BLaER1 (cell line): ENCODE measurements around the gene MTHFD1.

ENCODE experiments used
- H3K27ac ChIP-seq: shearing (Covaris generic); formaldehyde crosslinking; 2 replicates; pipeline ENCODE4 v1.8.1; 2022
- H3K27me3 ChIP-seq: shearing (Covaris generic); formaldehyde crosslinking; 2 replicates; pipeline ENCODE4 v1.8.1; 2022
- H3K36me3 ChIP-seq: shearing (Covaris generic); formaldehyde crosslinking; 2 replicates; pipeline ENCODE4 v1.8.1; 2022
- H3K4me1 ChIP-seq: shearing (Covaris generic); formaldehyde crosslinking; 2 replicates; pipeline ENCODE4 v1.8.1; 2022
- H3K4me2 ChIP-seq: shearing (Covaris generic); formaldehyde crosslinking; 2 replicates; pipeline ENCODE4 v1.8.1; 2022
- H3K4me3 ChIP-seq: shearing (Covaris generic); formaldehyde crosslinking; 2 replicates; pipeline ENCODE4 v1.8.1; 2022
- H3K9ac ChIP-seq: shearing (Covaris generic); formaldehyde crosslinking; 2 replicates; pipeline ENCODE4 v1.8.1; 2022
- H3K9me3 ChIP-seq: shearing (Covaris generic); formaldehyde crosslinking; 2 replicates; pipeline ENCODE4 v1.8.1; 2022
- H4K20me1 ChIP-seq: shearing (Covaris generic); formaldehyde crosslinking; 2 replicates; pipeline ENCODE4 v1.8.1; 2022
- Cebpa-rat ChIP-seq: shearing (Covaris generic); IDR thresholded peaks from 2 replicates; pipeline ENCODE4 v1.8.1; 2022

Gene MTHFD1

DNA sequence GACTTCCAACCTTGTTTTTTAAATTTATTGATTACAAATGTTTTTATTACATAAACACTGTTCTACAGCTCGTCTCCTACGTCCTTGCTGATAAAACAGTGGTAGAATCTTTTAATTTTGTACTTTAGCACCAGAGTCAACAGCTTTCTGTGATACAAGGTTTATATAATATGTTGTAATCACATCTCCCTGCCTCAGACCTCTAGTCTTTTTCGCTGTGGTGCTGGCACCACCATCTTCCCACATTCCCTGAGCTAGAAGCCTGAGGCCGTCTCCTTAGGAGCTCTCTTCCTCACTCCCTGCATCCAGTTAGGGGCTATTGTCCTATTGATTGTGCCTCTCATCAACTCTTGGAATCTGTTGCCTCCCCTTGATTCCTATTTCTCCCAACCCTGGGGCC lies 17.1 kb downstream of the MTHFD1 start:
- Histone ChIP-seq H3K9me3 (no peaks in the 10 kb centered on the region), H3K27me3 (no peaks in the 10 kb centered on the region), H3K4me2 (no peak overlapping the region), H3K36me3 (peaks cover 83% of the 10 kb centered on the region), H4K20me1 (peaks cover 24% of the 10 kb centered on the region), H3K27ac (no peak overlapping the region), H3K4me3 (no peak overlapping the region), H3K4me1 (no peaks in the 10 kb centered on the region), H3K9ac (no peak overlapping the region)
- no peak for TF ChIP-seq Cebpa-rat

DNA sequence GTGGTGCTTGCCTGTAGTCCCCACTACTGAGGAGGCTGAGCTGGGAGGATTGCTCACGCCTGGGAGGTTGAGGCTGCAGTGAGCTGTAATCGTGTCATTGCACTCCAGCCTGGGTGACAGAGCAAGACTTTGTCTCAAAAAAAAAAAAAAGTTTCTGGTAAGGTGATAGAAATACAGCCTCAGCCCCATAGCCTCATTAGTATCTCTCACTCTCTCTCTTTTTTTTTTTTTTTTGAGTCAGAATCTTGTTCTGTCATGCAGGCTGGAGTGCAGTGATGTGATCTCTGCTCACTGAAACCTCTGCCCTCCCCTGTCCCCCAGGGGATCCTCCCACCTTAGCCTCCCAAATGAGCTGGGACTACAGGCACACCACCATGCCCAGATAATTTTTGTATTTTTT lies 19.2 kb downstream of the MTHFD1 start:
- Histone ChIP-seq H3K9ac (no peak overlapping the region), H3K27me3 (no peaks in the 10 kb centered on the region), H3K4me2 (no peak overlapping the region), H3K9me3 (no peaks in the 10 kb centered on the region), H3K4me1 (no peaks in the 10 kb centered on the region), H4K20me1 (peaks cover 29% of the 10 kb centered on the region), H3K4me3 (no peak overlapping the region), H3K36me3 (peaks cover 87% of the 10 kb centered on the region), H3K27ac (no peak overlapping the region)
- no peak for TF ChIP-seq Cebpa-rat

DNA sequence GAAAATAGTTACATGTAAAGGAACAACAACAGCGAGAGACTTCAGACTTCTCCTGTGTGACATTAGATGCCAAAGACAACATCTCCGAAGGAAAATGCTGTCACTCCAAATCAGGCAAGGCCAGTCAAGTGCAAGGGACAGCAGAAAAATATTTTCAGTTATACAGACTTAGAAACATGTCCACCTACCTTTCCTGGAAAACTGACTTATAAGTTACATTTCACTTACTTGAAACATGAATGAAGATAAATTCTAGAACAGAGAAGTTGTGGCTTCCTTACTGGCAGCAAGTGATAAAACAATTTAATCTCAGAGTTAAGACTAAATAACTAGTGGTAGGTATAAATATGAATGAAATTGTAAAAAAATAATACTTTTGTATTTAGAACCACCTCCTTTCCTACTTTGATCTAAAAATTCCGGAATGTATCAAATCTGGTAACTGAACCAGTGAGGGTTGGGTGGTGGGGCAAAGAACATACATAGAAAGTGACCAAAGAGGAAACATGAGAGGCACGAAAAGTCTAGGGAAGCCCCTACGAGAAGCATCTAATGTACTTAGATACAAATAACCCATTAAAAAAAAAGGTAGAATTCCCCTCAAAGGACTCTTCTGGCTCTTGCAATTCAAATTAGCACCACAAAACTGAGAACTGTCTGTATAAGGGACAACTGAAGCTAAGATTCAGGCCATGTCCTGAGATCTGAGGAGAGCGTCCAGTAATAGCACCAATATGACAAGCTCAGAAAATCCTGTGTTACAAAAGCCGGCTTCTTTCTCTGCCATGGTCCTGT lies 21.2 kb downstream of the MTHFD1 start:
- no peak overlapping the region for H3K4me3 ChIP-seq
- no peaks in the 10 kb centered on the region for H3K9me3 ChIP-seq
- TF ChIP-seq Cebpa-rat, result no peak
- H4K20me1 ChIP-seq, result peaks cover 29% of the 10 kb centered on the region
- H3K4me1 ChIP-seq, result no peaks in the 10 kb centered on the region
- no peak overlapping the region for H3K4me2 ChIP-seq
- no peak overlapping the region for H3K27ac ChIP-seq
- no peaks in the 10 kb centered on the region for H3K27me3 ChIP-seq
- peaks cover 87% of the 10 kb centered on the region for H3K36me3 ChIP-seq
- no peak overlapping the region for H3K9ac ChIP-seq

DNA sequence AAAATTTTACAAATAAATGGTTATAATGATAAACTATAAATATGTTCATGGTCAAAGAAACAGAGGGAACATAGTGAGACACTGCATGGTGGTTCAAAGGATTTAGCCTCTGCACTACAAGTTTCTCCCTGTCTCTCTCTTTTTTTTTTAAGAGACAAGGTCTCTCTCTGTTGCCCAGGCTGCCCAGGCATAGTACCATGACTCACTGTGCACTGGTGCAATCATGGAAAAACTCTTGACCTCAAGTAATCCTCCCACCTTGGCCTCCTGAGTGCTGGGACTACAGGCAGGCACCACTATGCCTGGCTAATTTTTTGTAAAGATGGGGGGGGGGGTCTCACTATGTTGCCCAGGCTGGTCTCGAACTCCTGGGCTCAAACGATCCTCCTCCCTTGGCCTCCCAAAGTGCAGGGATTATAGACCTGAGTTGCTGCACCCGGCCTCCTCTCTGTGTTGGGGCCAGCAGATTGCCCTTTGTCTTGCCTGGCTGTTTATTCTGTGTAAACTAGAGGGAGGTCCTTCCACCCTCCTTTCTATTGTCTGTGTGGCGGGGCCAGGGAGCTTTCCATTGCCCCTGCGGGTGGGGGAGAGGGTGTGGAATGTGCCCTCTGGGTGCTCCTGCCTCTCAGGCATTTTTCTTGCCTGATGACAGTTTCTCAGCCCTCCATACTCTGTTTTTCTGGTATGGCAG lies 22.1 kb downstream of the MTHFD1 start:
- TF ChIP-seq Cebpa-rat, result no peak
- Histone ChIP-seq H3K27ac (no peak overlapping the region), H3K9ac (no peak overlapping the region), H3K4me1 (no peaks in the 10 kb centered on the region), H3K4me3 (no peak overlapping the region), H3K27me3 (no peaks in the 10 kb centered on the region), H3K9me3 (no peaks in the 10 kb centered on the region), H3K4me2 (no peak overlapping the region), H4K20me1 (peaks cover 28% of the 10 kb centered on the region), H3K36me3 (peaks cover 87% of the 10 kb centered on the region)

DNA sequence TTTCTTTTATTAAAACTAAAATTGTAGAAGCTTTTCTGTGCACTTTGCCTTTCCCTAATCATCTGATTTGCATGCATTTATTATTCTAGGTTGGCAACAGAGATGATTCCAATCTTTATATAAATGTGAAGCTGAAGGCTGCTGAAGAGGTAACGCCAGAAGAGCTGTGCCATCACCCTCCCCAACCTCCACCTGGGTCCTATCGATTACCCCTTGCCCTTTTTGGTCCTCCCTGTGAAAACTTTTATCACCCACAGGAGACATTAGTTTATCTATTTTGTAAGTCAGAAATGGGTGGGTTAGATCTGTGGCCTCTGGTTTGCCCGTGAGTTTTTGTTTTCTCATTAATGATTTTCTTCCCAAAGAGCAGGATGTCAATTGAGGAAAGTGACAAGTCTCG lies 22.8 kb downstream of the MTHFD1 start:
- Histone ChIP-seq H3K4me3 (no peak overlapping the region), H3K36me3 (peaks cover 87% of the 10 kb centered on the region), H3K9ac (no peak overlapping the region), H3K4me2 (no peak overlapping the region), H3K27ac (no peak overlapping the region), H3K27me3 (no peaks in the 10 kb centered on the region), H3K4me1 (no peaks in the 10 kb centered on the region), H4K20me1 (peaks cover 24% of the 10 kb centered on the region), H3K9me3 (no peaks in the 10 kb centered on the region)
- no peak for TF ChIP-seq Cebpa-rat

DNA sequence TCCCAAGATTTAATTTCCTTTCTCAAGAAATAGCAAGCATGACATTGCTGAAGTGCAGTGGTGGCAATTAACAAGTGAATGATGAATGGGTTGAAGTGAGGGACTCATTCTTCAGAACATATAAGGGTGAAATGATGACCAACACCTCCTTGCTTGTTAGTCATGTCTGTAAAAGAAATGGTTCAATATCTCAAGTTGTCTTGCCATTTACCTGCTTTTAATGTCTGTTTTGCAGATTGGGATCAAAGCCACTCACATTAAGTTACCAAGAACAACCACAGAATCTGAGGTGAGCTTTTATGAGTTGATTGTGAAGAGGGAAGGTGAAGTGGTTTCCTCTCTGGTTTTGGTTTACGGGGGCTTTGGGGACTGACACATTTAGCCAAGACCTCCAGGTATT lies 24.1 kb downstream of the MTHFD1 start:
- no peaks in the 10 kb centered on the region for H3K9me3 ChIP-seq
- H3K9ac ChIP-seq, result no peak overlapping the region
- H3K27ac ChIP-seq, result no peak overlapping the region
- H4K20me1 ChIP-seq, result peaks cover 24% of the 10 kb centered on the region
- H3K36me3 ChIP-seq, result peaks cover 89% of the 10 kb centered on the region
- no peaks in the 10 kb centered on the region for H3K4me1 ChIP-seq
- no peak overlapping the region for H3K4me3 ChIP-seq
- no peak overlapping the region for H3K4me2 ChIP-seq
- H3K27me3 ChIP-seq, result no peaks in the 10 kb centered on the region
- no peak for TF ChIP-seq Cebpa-rat

DNA sequence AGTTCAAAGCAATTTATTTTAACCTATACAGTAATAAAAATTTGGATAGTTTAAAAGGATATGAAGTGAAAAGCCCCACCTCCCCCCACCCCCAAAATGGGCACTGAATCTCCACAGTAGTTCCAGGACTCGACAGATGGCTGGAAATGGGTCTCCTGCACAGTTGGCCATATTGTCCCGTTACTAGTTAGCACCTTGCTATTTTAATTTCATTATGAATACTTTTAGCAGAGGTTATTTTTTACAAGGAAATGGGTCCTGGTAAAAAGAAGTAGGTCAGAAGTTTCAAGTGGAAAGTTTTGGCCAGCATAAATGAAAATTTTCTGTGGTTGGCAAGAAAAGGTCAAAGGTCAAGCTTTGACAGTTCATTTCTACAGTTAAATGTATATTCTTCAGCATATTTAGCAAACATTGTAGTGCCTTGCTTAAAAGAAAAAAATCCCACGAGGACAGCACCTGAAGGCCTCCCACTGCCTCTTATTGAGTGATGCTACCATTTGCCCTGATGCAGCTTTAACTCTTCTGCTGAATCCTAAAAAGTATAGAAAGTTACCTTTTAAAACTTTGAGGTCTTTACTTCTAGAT lies 28.3 kb downstream of the MTHFD1 start:
- TF ChIP-seq Cebpa-rat, result no peak
- Histone ChIP-seq H3K27me3 (no peaks in the 10 kb centered on the region), H3K9ac (no peak overlapping the region), H3K36me3 (peaks cover 100% of the 10 kb centered on the region), H3K27ac (no peak overlapping the region), H4K20me1 (no peaks in the 10 kb centered on the region), H3K4me1 (no peaks in the 10 kb centered on the region), H3K4me2 (no peak overlapping the region), H3K9me3 (no peaks in the 10 kb centered on the region), H3K4me3 (no peak overlapping the region)

DNA sequence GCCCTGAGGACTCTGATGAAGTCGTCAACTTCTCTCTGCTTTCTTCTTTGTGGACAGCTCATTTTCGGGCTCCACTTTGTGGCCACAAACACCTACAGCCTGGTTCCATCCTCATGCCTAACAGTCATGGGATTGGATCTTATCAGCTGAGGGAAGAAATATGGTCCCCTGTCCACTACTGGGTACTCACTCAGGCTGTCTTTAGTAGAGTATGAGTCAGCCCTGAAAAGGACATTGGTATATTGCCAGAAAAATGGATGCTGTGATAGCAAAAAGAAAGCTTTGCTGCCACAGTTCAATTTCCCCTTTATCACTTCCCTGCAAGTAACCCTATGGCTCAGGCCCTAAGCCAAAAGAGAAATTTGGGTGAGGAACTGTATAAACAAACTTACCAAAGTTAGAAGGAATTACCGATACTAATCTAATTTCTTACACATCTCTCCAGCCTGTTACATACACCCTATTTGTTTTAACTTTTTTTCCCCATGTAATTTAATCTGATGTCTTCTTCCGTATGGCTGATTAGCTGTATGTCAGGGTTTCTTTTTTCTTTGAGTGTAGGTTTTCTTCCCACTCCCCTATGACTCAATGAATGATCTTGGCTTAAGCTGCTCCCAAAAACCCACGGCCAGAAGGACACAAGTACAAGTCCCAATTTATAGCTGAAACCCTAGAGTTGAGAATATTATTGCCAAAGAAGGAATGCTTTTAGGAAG lies 29.1 kb downstream of the MTHFD1 start:
- H3K27ac ChIP-seq, result no peak overlapping the region
- H3K36me3 ChIP-seq, result peaks cover 99% of the 10 kb centered on the region
- no peak for TF ChIP-seq Cebpa-rat

DNA sequence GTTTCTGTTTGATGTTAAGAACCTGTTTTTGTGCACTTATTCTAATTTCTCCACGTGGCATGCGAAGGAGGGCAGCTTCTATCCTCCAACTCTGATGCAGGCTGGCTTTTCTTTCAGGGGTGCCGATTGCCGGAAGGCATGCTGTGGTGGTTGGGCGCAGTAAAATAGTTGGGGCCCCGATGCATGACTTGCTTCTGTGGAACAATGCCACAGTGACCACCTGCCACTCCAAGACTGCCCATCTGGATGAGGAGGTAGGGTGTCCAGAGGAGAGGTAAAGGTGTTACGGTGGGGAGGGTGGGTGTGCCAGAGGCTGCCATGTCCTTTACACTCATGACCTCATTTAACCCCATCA lies 29.6 kb downstream of the MTHFD1 start:
- Histone ChIP-seq H3K36me3 (peaks cover 99% of the 10 kb centered on the region), H3K27ac (no peak overlapping the region), H3K4me1 (no peaks in the 10 kb centered on the region), H3K9ac (no peak overlapping the region), H3K27me3 (no peaks in the 10 kb centered on the region), H3K4me3 (no peak overlapping the region), H3K9me3 (no peaks in the 10 kb centered on the region), H4K20me1 (no peaks in the 10 kb centered on the region), H3K4me2 (no peak overlapping the region)
- TF ChIP-seq Cebpa-rat, result no peak

More for the DNA sequence above, 29.1 kb downstream of the MTHFD1 start:
- Histone ChIP-seq H3K9me3 (no peaks in the 10 kb centered on the region), H3K4me2 (no peak overlapping the region), H3K4me3 (no peak overlapping the region), H4K20me1 (no peaks in the 10 kb centered on the region), H3K4me1 (no peaks in the 10 kb centered on the region), H3K27me3 (no peaks in the 10 kb centered on the region), H3K9ac (no peak overlapping the region)

DNA sequence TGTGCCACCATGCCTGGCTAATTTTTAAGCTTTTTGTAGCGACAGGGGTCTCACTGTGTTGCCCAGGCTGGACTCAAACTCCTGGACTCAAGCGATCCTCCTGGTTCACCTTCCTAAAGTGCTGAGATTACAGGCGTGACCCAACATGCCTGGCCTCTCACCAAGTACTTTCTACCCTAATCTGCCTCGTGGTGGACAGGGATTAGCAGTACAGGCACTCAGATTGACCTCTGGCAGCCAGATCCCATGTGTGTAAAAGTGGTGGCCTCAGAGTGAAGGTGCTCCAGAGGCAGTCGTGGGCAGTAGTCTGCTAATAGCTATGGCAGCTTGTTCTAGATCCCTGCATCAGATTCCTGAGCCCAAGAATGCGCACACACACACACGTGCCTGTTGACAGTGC lies 30.9 kb downstream of the MTHFD1 start:
- peaks cover 99% of the 10 kb centered on the region for H3K36me3 ChIP-seq
- no peak for TF ChIP-seq Cebpa-rat

More for the DNA sequence above, 30.9 kb downstream of the MTHFD1 start:
- Histone ChIP-seq H3K9ac (no peak overlapping the region), H3K9me3 (no peaks in the 10 kb centered on the region), H4K20me1 (no peaks in the 10 kb centered on the region), H3K4me3 (no peak overlapping the region), H3K27me3 (no peaks in the 10 kb centered on the region), H3K27ac (no peak overlapping the region), H3K4me1 (no peaks in the 10 kb centered on the region), H3K4me2 (no peak overlapping the region)
